Trophoblast cell (in vitro differentiated cells and primary cell): ENCODE results near the gene REXO5.
"Not testable (repeated sequence)": the region's sequence is repeated elsewhere in the genome, so short reads cannot be mapped to it uniquely, and the experiment has no call there.

Experiments
- DNase-seq, 2 donors: peaks; one replicate each; pipeline ENCODE4 v3.0.0-alpha.2; 2016
- H2AFZ ChIP-seq: 2 replicates; pipeline ENCODE4 v1.6.1; 2013; ENCODE audit warnings: low read length, moderate library complexity, mild to moderate bottlenecking; ENCODE audit not compliant: insufficient read depth, poor library complexity
- H2AK5ac ChIP-seq: 2 replicates; pipeline ENCODE4 v1.6.1; 2013; ENCODE audit warnings: mild to moderate bottlenecking, low read length
- H2BK120ac ChIP-seq: 2 replicates; pipeline ENCODE4 v1.6.1; 2013; ENCODE audit warnings: low read length, mild to moderate bottlenecking, moderate library complexity; ENCODE audit not compliant: insufficient read depth, poor library complexity
- H2BK12ac ChIP-seq: 2 replicates; pipeline ENCODE4 v1.6.1; 2013; ENCODE audit warnings: mild to moderate bottlenecking, low read length, moderate library complexity
- H2BK5ac ChIP-seq: 2 replicates; pipeline ENCODE4 v1.6.1; 2013; ENCODE audit warnings: low read length, low read depth, moderate library complexity, mild to moderate bottlenecking; ENCODE audit not compliant: poor library complexity
- H3K14ac ChIP-seq: 2 replicates; pipeline ENCODE4 v1.6.1; 2013; ENCODE audit warnings: mild to moderate bottlenecking, low read length
- H3K18ac ChIP-seq: 2 replicates; pipeline ENCODE4 v1.6.1; 2013; ENCODE audit warnings: mild to moderate bottlenecking, low read length
- H3K23ac ChIP-seq: 2 replicates; pipeline ENCODE4 v1.6.1; 2013; ENCODE audit warnings: low read length
- H3K27ac ChIP-seq: 2 replicates; pipeline ENCODE4 v1.5.1; 2013; ENCODE audit warnings: low read depth, mild to moderate bottlenecking, inconsistent platforms, low read length, moderate library complexity
- H3K27me3 ChIP-seq: 2 replicates; pipeline ENCODE4 v1.6.1; 2013; ENCODE audit warnings: inconsistent platforms, mild to moderate bottlenecking, low read length, moderate library complexity; ENCODE audit not compliant: insufficient read depth
- H3K36me3 ChIP-seq, 2 experiments: 1 replicate in 1 of 2; 2 replicates in 1 of 2; pipeline ENCODE4 v1.6.1; 2013; ENCODE audit warnings: low read length in 2 of 2, mild to moderate bottlenecking in 2 of 2, moderate library complexity in 1 of 2; ENCODE audit not compliant: insufficient read depth in 2 of 2, control insufficient read depth in 1 of 2
- H3K4ac ChIP-seq: 2 replicates; pipeline ENCODE4 v1.6.1; 2013; ENCODE audit warnings: low read depth, mild to moderate bottlenecking, low read length, moderate library complexity
- H3K4me1 ChIP-seq, 2 experiments: 1 replicate in 1 of 2; 2 replicates in 1 of 2; pipeline ENCODE4 v1.6.1; 2013; ENCODE audit warnings: low read length in 2 of 2, mild to moderate bottlenecking in 2 of 2, moderate library complexity in 1 of 2; ENCODE audit not compliant: insufficient read depth in 2 of 2, control insufficient read depth in 1 of 2
- H3K4me2 ChIP-seq: 2 replicates; pipeline ENCODE4 v1.6.1; 2013; ENCODE audit warnings: inconsistent platforms, mild to moderate bottlenecking, low read length, moderate library complexity
- H3K4me3 ChIP-seq: 2 replicates; pipeline ENCODE4 v1.5.1; 2013; ENCODE audit warnings: mild to moderate bottlenecking, low read depth, low read length, inconsistent platforms
- H3K79me1 ChIP-seq: one replicate; pipeline ENCODE4 v1.6.1; 2013; ENCODE audit warnings: low read length
- H3K79me2 ChIP-seq: 2 replicates; pipeline ENCODE4 v1.6.1; 2013; ENCODE audit warnings: low read length, mild to moderate bottlenecking; ENCODE audit not compliant: control insufficient read depth, insufficient read depth, poor library complexity
- H3K9ac ChIP-seq: 2 replicates; pipeline ENCODE4 v1.6.1; 2013; ENCODE audit warnings: mild to moderate bottlenecking, low read length
- H3K9me3 ChIP-seq: 2 replicates; pipeline ENCODE4 v1.6.1; 2013; ENCODE audit warnings: low read depth, mild to moderate bottlenecking, control low read depth, inconsistent platforms, low read length; ENCODE audit not compliant: insufficient read depth
- H4K12ac ChIP-seq: 2 replicates; pipeline ENCODE4 v1.6.1; 2013; ENCODE audit warnings: low read depth, mild to moderate bottlenecking, low read length, moderate library complexity
- H4K8ac ChIP-seq: 2 replicates; pipeline ENCODE4 v1.6.1; 2013; ENCODE audit warnings: low read depth, mild to moderate bottlenecking, low read length, moderate library complexity
- H4K91ac ChIP-seq: one replicate; pipeline ENCODE4 v1.6.1; 2013; ENCODE audit warnings: low read depth, mild to moderate bottlenecking, low read length, moderate library complexity
- WGBS: extraction: QIAGEN DNeasy Blood & Tissue Kit; methylation state at CpG from one replicate; pipeline ENCODE4 v1.1.7; 2013; ENCODE audit warnings: missing lambda C conversion rate; ENCODE audit not compliant: insufficient read length, insufficient coverage; ENCODE audit errors: extremely low coverage; 5-methylcytosine and 5-hydroxymethylcytosine counted together

REXO5 gene

GRCh38 chr16:20860361-20860760 is 54.0 kb downstream of the REXO5 start:
- DNase-seq = no peak
- H4K91ac ChIP-seq = no peak overlapping the region
- no peak overlapping the region for H3K23ac ChIP-seq
- no peak overlapping the region for H2AK5ac ChIP-seq
- H2BK12ac ChIP-seq = no peak overlapping the region
- H2BK5ac ChIP-seq = no peak overlapping the region
- H3K79me2 ChIP-seq = no peaks in the 10 kb centered on the region
- peaks cover 0 to under 1% of the 10 kb centered on the region in 2 experiments for H3K4me1 ChIP-seq
- no peak overlapping the region for H4K12ac ChIP-seq
- no peak overlapping the region for H3K4me2 ChIP-seq
- H3K9me3 ChIP-seq = no peaks in the 10 kb centered on the region
- H3K36me3 ChIP-seq = peaks cover 14 to 15% of the 10 kb centered on the region in 2 experiments
- H3K27me3 ChIP-seq = no peaks in the 10 kb centered on the region
- no peak overlapping the region for H4K8ac ChIP-seq
- no peak overlapping the region for H3K18ac ChIP-seq
- no CpG with 5 or more reads among the region's 4 CpGs for WGBS
- no peak overlapping the region for H2AFZ ChIP-seq
- H3K14ac ChIP-seq = no peak overlapping the region
- H3K4ac ChIP-seq = no peak overlapping the region
- H3K27ac ChIP-seq = no peak overlapping the region
- no peak overlapping the region for H2BK120ac ChIP-seq
- H3K79me1 ChIP-seq = peaks cover under 1% of the 10 kb centered on the region
- no peak overlapping the region for H3K4me3 ChIP-seq
- H3K9ac ChIP-seq = no peak overlapping the region

- not testable (repeated sequence) for H3K79me1 ChIP-seq, DNase-seq, H3K18ac ChIP-seq, H3K9me3 ChIP-seq, H2BK5ac ChIP-seq, H3K23ac ChIP-seq, H4K12ac ChIP-seq, H3K27me3 ChIP-seq, H3K79me2 ChIP-seq, H4K91ac ChIP-seq, H3K14ac ChIP-seq, H3K27ac ChIP-seq, H3K4me1 ChIP-seq, H3K4me2 ChIP-seq, H4K8ac ChIP-seq, H2BK12ac ChIP-seq, H2BK120ac ChIP-seq, H3K9ac ChIP-seq, H3K4ac ChIP-seq, H2AFZ ChIP-seq, H3K4me3 ChIP-seq, H2AK5ac ChIP-seq
- no CpG with 5 or more reads among the region's 4 CpGs for WGBS
- H3K36me3 ChIP-seq = peaks cover 14 to 15% of the 10 kb centered on the region in 2 experiments
Measured at GRCh38 chr16:20860995-20861394, 54.7 kb downstream of the REXO5 start.

DNA sequence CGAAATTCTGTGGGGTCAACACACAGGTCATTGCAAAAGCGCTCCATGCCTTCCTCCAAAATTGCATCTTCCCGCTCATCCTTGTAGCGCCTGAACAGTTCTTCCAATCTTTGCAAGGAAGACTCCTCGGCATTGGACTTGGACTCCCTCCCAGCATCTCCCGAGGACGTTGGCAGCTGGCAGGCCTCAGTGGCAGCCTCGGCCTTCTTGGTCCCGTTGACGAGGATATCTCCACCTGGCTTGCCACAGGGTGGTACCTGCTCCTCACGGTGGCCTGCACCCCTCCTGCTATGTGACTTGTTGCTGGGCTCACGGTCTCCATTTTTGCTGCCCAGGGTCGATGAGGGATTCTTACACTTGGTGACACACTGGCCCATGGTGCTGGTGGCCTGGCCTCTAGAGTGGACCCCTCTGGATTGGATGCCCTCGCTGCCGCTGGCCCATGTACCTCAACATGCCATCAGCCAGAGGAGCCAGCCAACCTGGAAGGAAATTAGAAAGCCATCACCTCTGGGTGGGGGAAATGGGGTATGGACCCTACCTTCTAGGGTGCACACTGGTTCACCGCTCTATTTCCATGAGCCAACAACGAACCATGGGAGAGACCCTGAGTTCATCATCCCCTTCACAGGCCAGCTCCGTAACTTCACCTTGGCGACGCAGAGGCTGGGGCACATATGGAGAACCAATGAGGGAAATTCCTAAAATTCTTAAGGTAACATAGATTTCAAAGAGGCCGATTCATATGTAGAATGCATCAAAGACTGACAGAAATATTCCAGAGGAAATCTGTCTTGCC is 56.0 kb downstream of the REXO5 start:
- Histone ChIP-seq H2BK5ac (no peak overlapping the region), H3K4me3 (no peak overlapping the region), H4K91ac (no peak overlapping the region), H3K27me3 (no peaks in the 10 kb centered on the region), H4K12ac (no peak overlapping the region), H3K4ac (no peak overlapping the region), H3K14ac (no peak overlapping the region), H3K9ac (no peak overlapping the region), H3K4me2 (no peak overlapping the region), H2BK12ac (no peak overlapping the region), H3K79me2 (no peaks in the 10 kb centered on the region), H3K18ac (peak overlapping the region; percentile 38), H3K23ac (no peak overlapping the region), H4K8ac (no peak overlapping the region), H3K36me3 (peaks cover 13 to 14% of the 10 kb centered on the region in 2 experiments), H2BK120ac (no peak overlapping the region), H3K79me1 (peaks cover 2% of the 10 kb centered on the region), H3K27ac (no peak overlapping the region), H3K4me1 (peaks cover 5 to 6% of the 10 kb centered on the region in 2 experiments), H2AFZ (no peak overlapping the region), H3K9me3 (no peaks in the 10 kb centered on the region), H2AK5ac (no peak overlapping the region)
- no CpG with 5 or more reads among the region's 21 CpGs for WGBS
- DNase-seq = no peak

- not testable (repeated sequence) for H3K9me3 ChIP-seq
Measured at GRCh38 chr16:20864376-20864775, 58.0 kb downstream of the REXO5 start.

More at GRCh38 chr16:20864376-20864775, 58.0 kb downstream of the REXO5 start:
- H2BK12ac ChIP-seq, H3K18ac ChIP-seq, H2BK120ac ChIP-seq, H3K4ac ChIP-seq, H3K9ac ChIP-seq, H3K4me3 ChIP-seq, DNase-seq, H4K12ac ChIP-seq, H4K8ac ChIP-seq, H3K27me3 ChIP-seq, H4K91ac ChIP-seq, H2BK5ac ChIP-seq, H3K14ac ChIP-seq, H3K79me1 ChIP-seq, H3K23ac ChIP-seq, H3K4me1 ChIP-seq, H2AK5ac ChIP-seq, H2AFZ ChIP-seq, H3K27ac ChIP-seq, H3K79me2 ChIP-seq, H3K4me2 ChIP-seq: not testable (repeated sequence)
- WGBS = no CpG with 5 or more reads among the region's 6 CpGs
- H3K36me3 ChIP-seq = peaks cover 13 to 14% of the 10 kb centered on the region in 2 experiments
